Liver (tissue), 9 donors: ENCODE results near the gene KRT9. TPM values are rescaled to one million over a fixed set of nuclear protein-coding genes. Genes with fewer than 3 reads are reported as not detected.

ENCODE experiments used
- DNase-seq: peaks from one replicate; pipeline ENCODE4 v3.0.0-alpha.2; 2017; ENCODE audit warnings: low spot score
- H3K27ac ChIP-seq, 2 donors: one replicate each; pipeline ENCODE4 v1.7.0; 2013; ENCODE audit warnings: inconsistent platforms in 2 of 2, low read length in 2 of 2, control low read depth in 1 of 2, low read depth in 1 of 2, mild to moderate bottlenecking in 1 of 2
- H3K27me3 ChIP-seq, 4 donors: one replicate each; pipeline versions ENCODE4 v1.6.1 to v1.7.0; 2013; ENCODE audit warnings: low read length in 3 of 4, inconsistent platforms in 1 of 4, mild to moderate bottlenecking in 1 of 4, moderate library complexity in 1 of 4; ENCODE audit not compliant: control insufficient read depth in 4 of 4, insufficient read depth in 4 of 4
- H3K36me3 ChIP-seq, 4 donors: one replicate each; pipeline versions ENCODE4 v1.6.1 to v1.7.0; 2013; ENCODE audit warnings: low read length in 3 of 4, mild to moderate bottlenecking in 3 of 4, low read depth in 1 of 4, moderate library complexity in 1 of 4; ENCODE audit not compliant: control insufficient read depth in 4 of 4, insufficient read depth in 3 of 4
- H3K4me1 ChIP-seq, 4 donors: one replicate each; pipeline versions ENCODE4 v1.6.1 to v1.7.0; 2013; ENCODE audit warnings: low read length in 3 of 4, mild to moderate bottlenecking in 3 of 4, moderate library complexity in 1 of 4; ENCODE audit not compliant: control insufficient read depth in 4 of 4, insufficient read depth in 4 of 4
- H3K4me3 ChIP-seq, 3 donors: one replicate each; pipeline versions ENCODE4 v1.6.1 to v1.7.0; 2013; ENCODE audit warnings: low read length in 3 of 3, control low read depth in 1 of 3, low read depth in 1 of 3, mild to moderate bottlenecking in 1 of 3
- H3K9ac ChIP-seq, 2 donors: one replicate each; pipeline ENCODE4 v1.7.0; 2013; ENCODE audit warnings: low read length in 2 of 2, mild to moderate bottlenecking in 2 of 2, moderate library complexity in 2 of 2, control low read depth in 1 of 2, low read depth in 1 of 2
- H3K9me3 ChIP-seq, 4 donors: one replicate each; pipeline versions ENCODE4 v1.6.1 to v1.7.0; 2013; ENCODE audit warnings: low read length in 3 of 4; ENCODE audit not compliant: control insufficient read depth in 4 of 4
- ATF3 ChIP-seq: IDR thresholded peaks from 2 replicates; pipeline ENCODE4 v1.6.1; 2016; ENCODE audit warnings: antibody characterized with exemption
- CTCF ChIP-seq: fragments of 150-350 bp; IDR thresholded peaks from 2 replicates; pipeline ENCODE4 v1.5.1; 2017; ENCODE audit warnings: improper control_type of control experiment, low read depth, low read length; ENCODE audit not compliant: missing input control
- EGR1 ChIP-seq, 2 donors: IDR thresholded peaks; 2 replicates each; pipeline ENCODE4 v1.6.1; 2016 to 2018; ENCODE audit warnings: antibody characterized with exemption in 2 of 2, low read depth in 2 of 2
- FOXA1 ChIP-seq: IDR thresholded peaks from 2 replicates; pipeline ENCODE4 v1.6.1; 2016; ENCODE audit warnings: antibody characterized with exemption
- FOXA2 ChIP-seq: IDR thresholded peaks from 2 replicates; pipeline ENCODE4 v1.6.1; 2016; ENCODE audit warnings: antibody characterized with exemption
- GABPA ChIP-seq, 2 donors: IDR thresholded peaks in 1 of 2; conservative IDR thresholded peaks in 1 of 2; 2 replicates each; pipeline ENCODE4 v1.6.1; 2016; ENCODE audit warnings: antibody characterized with exemption in 2 of 2, mild to moderate bottlenecking in 1 of 2, moderate library complexity in 1 of 2
- HNF4A ChIP-seq, 2 donors: conservative IDR thresholded peaks; 2 replicates each; pipeline ENCODE4 v1.6.1; 2016; ENCODE audit warnings: antibody characterized with exemption in 2 of 2, mild to moderate bottlenecking in 2 of 2
- HNF4G ChIP-seq: IDR thresholded peaks from 2 replicates; pipeline ENCODE4 v1.6.1; 2016; ENCODE audit warnings: antibody characterized with exemption
- JUND ChIP-seq, 2 donors: IDR thresholded peaks; 2 replicates each; pipeline ENCODE4 v1.6.1; 2016; ENCODE audit warnings: antibody characterized with exemption in 2 of 2
- MAX ChIP-seq: IDR thresholded peaks from 2 replicates; pipeline ENCODE4 v1.6.1; 2016; ENCODE audit warnings: antibody characterized with exemption
- NR2F2 ChIP-seq: IDR thresholded peaks from 2 replicates; pipeline ENCODE4 v1.6.1; 2016; ENCODE audit warnings: antibody characterized with exemption
- REST ChIP-seq: IDR thresholded peaks from 2 replicates; pipeline ENCODE4 v1.6.1; 2016; ENCODE audit warnings: antibody characterized with exemption, mild to moderate bottlenecking
- RXRA ChIP-seq, 2 donors: IDR thresholded peaks; 2 replicates each; pipeline ENCODE4 v1.6.1; 2017 to 2018; ENCODE audit warnings: antibody characterized with exemption in 2 of 2, mild to moderate bottlenecking in 1 of 2
- SP1 ChIP-seq: IDR thresholded peaks from 2 replicates; pipeline ENCODE4 v1.6.1; 2018; ENCODE audit warnings: antibody characterized with exemption, mild to moderate bottlenecking
- TAF1 ChIP-seq: conservative IDR thresholded peaks from 2 replicates; pipeline ENCODE4 v1.6.1; 2016; ENCODE audit warnings: antibody characterized with exemption, mild to moderate bottlenecking
- YY1 ChIP-seq: IDR thresholded peaks from 2 replicates; pipeline ENCODE4 v1.6.1; 2016; ENCODE audit warnings: antibody characterized with exemption, mild to moderate bottlenecking
- ZBTB33 ChIP-seq: IDR thresholded peaks from 2 replicates; pipeline ENCODE4 v1.6.1; 2016; ENCODE audit warnings: antibody characterized with exemption
- WGBS: extraction: QIAGEN DNeasy Blood & Tissue Kit; methylation state at CpG from one replicate; pipeline ENCODE4 v1.1.7; 2013; 5-methylcytosine and 5-hydroxymethylcytosine counted together
- polyA plus RNA-seq, 2 donors: library from polyadenylated mRNA; stranded (reverse) in 1 of 2; unstranded in 1 of 2; fragments of 200-250 nt in 1 of 2; fragments of >200 nt in 1 of 2; fragmentation: Nextera tagmentation in 1 of 2; extraction: Ambion mirVana in 1 of 2; gene quantifications; one replicate each; pipeline versions ENCODE4 v1.2.1 to v1.2.3, GENCODE V29; 2013 to 2015
- total RNA-seq, 2 donors: library from RNA; depleted of rRNA; stranded (reverse); fragments of >200 nt; gene quantifications; one replicate each; pipeline ENCODE4 v1.2.3, GENCODE V29; 2014
- donor health status: healthy.
- donor health status: healthy.
- donor health status: healthy.
- donor health status: healthy.
- donor health status: healthy.

The KRT9 gene
- total and polyA plus RNA-seq, 4 donors = not detected

GRCh38 chr17:41534899-41535546, 36.8 kb downstream of the KRT9 start (continued):
- TF ChIP-seq CTCF = no peak
- TF ChIP-seq YY1 = no peak
- no peak for TF ChIP-seq NR2F2
- no peak for TF ChIP-seq FOXA2

- H3K36me3 ChIP-seq = no peaks in the 10 kb centered on the region
- peaks cover 0 to 5% (median 4%) of the 10 kb centered on the region in 4 donors for H3K27me3 ChIP-seq
- no peak overlapping the region for H3K4me3 ChIP-seq
- no peaks in the 10 kb centered on the region for H3K9me3 ChIP-seq
- no peak overlapping the region for H3K27ac ChIP-seq
- no peak for DNase-seq
- 77% methylated on average over 7 of the region's 7 CpGs for WGBS
- no peak overlapping the region for H3K9ac ChIP-seq
- H3K4me1 ChIP-seq = no peaks in the 10 kb centered on the region
- TF ChIP-seq TAF1 = no peak
Measured at GRCh38 chr17:41533613-41534012, 38.2 kb downstream of the KRT9 start.

- no peaks in the 10 kb centered on the region for H3K36me3 ChIP-seq
- H3K9ac ChIP-seq = no peak overlapping the region
- no peaks in the 10 kb centered on the region for H3K9me3 ChIP-seq
- peaks cover 0 to 2% (median 1%) of the 10 kb centered on the region in 4 donors for H3K4me1 ChIP-seq
- H3K27ac ChIP-seq = no peak overlapping the region
- TF ChIP-seq ZBTB33 (no peak), HNF4G (no peak), TAF1 (no peak), EGR1 (IDR thresholded peaks at IDR 0.05; ENCODE audit: low read depth in 2 of 2) (no peak), FOXA2 (no peak), REST (no peak), SP1 (no peak), RXRA (IDR thresholded peaks at IDR 0.05) (no peak), HNF4A (conservative IDR thresholded peaks at IDR 0.05) (no peak), MAX (no peak), FOXA1 (no peak), JUND (IDR thresholded peaks at IDR 0.05) (no peak), YY1 (no peak), GABPA (IDR thresholded peaks at IDR 0.05 in 1 of 2, conservative IDR thresholded peaks at IDR 0.05 in 1 of 2) (no peak), ATF3 (no peak)
- WGBS = 80% methylated on average over 9 of the region's 9 CpGs
- H3K27me3 ChIP-seq = peaks cover 0 to 8% (median 5%) of the 10 kb centered on the region in 4 donors
- DNase-seq = no peak
- H3K4me3 ChIP-seq = no peak overlapping the region
Measured at GRCh38 chr17:41532947-41533570, 38.8 kb downstream of the KRT9 start.
